Astrocyte (in vitro differentiated cells and primary cell): ENCODE data around the gene HSPB7. TPM values are rescaled to one million over a fixed set of nuclear protein-coding genes. Genes with fewer than 3 reads are reported as not detected.
"Not testable (repeated sequence)": the region's sequence is repeated elsewhere in the genome, so short reads cannot be mapped to it uniquely, and the experiment has no call there.

Experiments
- DNase-seq: peaks from one replicate; pipeline ENCODE4 v3.0.0-alpha.2; 2010; ENCODE audit warnings: low read depth
- FAIRE-seq: peaks from 2 replicates; lab custom pipeline; 2011; peaks lifted over from hg19 to GRCh38; lab: Jason Lieb, UNC
- H2AFZ ChIP-seq: 2 replicates; pipeline ENCODE4 v1.6.0; 2012; ENCODE audit warnings: low read depth, low read length, inconsistent platforms
- H3K27ac ChIP-seq: 2 replicates; pipeline ENCODE4 v1.5.1; 2011; ENCODE audit warnings: low read depth, low read length, inconsistent platforms
- H3K27me3 ChIP-seq: 2 replicates; pipeline ENCODE4 v1.6.0; 2011; ENCODE audit warnings: low read length, inconsistent platforms; ENCODE audit not compliant: insufficient read depth
- H3K36me3 ChIP-seq: 2 replicates; pipeline ENCODE4 v1.5.1; 2011; ENCODE audit warnings: low read length, inconsistent platforms; ENCODE audit not compliant: insufficient read depth
- H3K4me1 ChIP-seq: 2 replicates; pipeline ENCODE4 v1.5.1; 2011; ENCODE audit warnings: low read length, inconsistent platforms; ENCODE audit not compliant: insufficient read depth
- H3K4me2 ChIP-seq: 2 replicates; pipeline ENCODE4 v1.6.0; 2012; ENCODE audit warnings: low read length, inconsistent platforms
- H3K4me3 ChIP-seq: 2 replicates; pipeline ENCODE4 v1.5.1; 2011; ENCODE audit warnings: low read depth, mild to moderate bottlenecking, low read length, inconsistent platforms; ENCODE audit not compliant: insufficient read depth
- H3K79me2 ChIP-seq: 2 replicates; pipeline ENCODE4 v1.6.0; 2012; ENCODE audit warnings: mild to moderate bottlenecking, low read length, inconsistent platforms; ENCODE audit not compliant: insufficient read depth
- H3K9ac ChIP-seq: 2 replicates; pipeline ENCODE4 v1.6.0; 2012; ENCODE audit warnings: mild to moderate bottlenecking, low read length, inconsistent platforms
- H3K9me3 ChIP-seq: 2 replicates; pipeline ENCODE4 v1.5.1; 2012; ENCODE audit warnings: low read depth, mild to moderate bottlenecking, low read length, inconsistent platforms; ENCODE audit not compliant: insufficient read depth
- H4K20me1 ChIP-seq: 2 replicates; pipeline ENCODE4 v1.6.0; 2012; ENCODE audit warnings: low read length, inconsistent platforms; ENCODE audit not compliant: insufficient read depth
- H3K27ac Mint-ChIP-seq: one replicate; pipeline ENCODE4 v1.8.0; 2021; ENCODE audit warnings: mild to moderate bottlenecking, mixed read lengths; ENCODE audit not compliant: unreplicated experiment
- H3K27me3 Mint-ChIP-seq: one replicate; pipeline ENCODE4 v1.8.0; 2021; ENCODE audit warnings: low read depth, mixed read lengths; ENCODE audit not compliant: unreplicated experiment
- H3K36me3 Mint-ChIP-seq: one replicate; pipeline ENCODE4 v1.8.0; 2021; ENCODE audit warnings: low read depth, mixed read lengths; ENCODE audit not compliant: unreplicated experiment
- H3K4me1 Mint-ChIP-seq: one replicate; pipeline ENCODE4 v1.8.0; 2021; ENCODE audit warnings: low read depth, mixed read lengths; ENCODE audit not compliant: unreplicated experiment
- H3K4me3 Mint-ChIP-seq: one replicate; pipeline ENCODE4 v1.8.0; 2021; ENCODE audit warnings: mild to moderate bottlenecking, moderate library complexity, mixed read lengths; ENCODE audit not compliant: unreplicated experiment
- H3K9me3 Mint-ChIP-seq: one replicate; pipeline ENCODE4 v1.8.0; 2021; ENCODE audit warnings: mild to moderate bottlenecking, mixed read lengths; ENCODE audit not compliant: unreplicated experiment
- CTCF ChIP-seq: IDR thresholded peaks from 2 replicates; pipeline ENCODE4 v1.5.1; 2011; ENCODE audit warnings: low read depth, mild to moderate bottlenecking, inconsistent platforms, low read length, moderate library complexity; ENCODE audit not compliant: insufficient read depth
- EZH2 ChIP-seq: IDR thresholded peaks from 2 replicates; pipeline ENCODE4 v1.6.1; 2012; ENCODE audit warnings: mild to moderate bottlenecking, low read length, inconsistent platforms; ENCODE audit not compliant: insufficient read depth
- total RNA-seq: library from RNA; stranded (reverse); gene quantifications from 2 replicates; pipeline ENCODE4 v1.2.1, GENCODE V29; 2021

The HSPB7 gene
- total RNA-seq, 1 donor from 2014 or later, result 0.45 TPM

- no peaks in the 10 kb centered on the region for H3K9me3 ChIP-seq
- no peak overlapping the region for H3K27ac ChIP-seq
- H3K4me3 Mint-ChIP-seq, result no peak overlapping the region
- FAIRE-seq, result no peak
- no peaks in the 10 kb centered on the region for H3K36me3 ChIP-seq
- H3K9me3 Mint-ChIP-seq, result no peaks in the 10 kb centered on the region
- no peak overlapping the region for H3K9ac ChIP-seq
- peaks cover 21% of the 10 kb centered on the region for H3K4me1 ChIP-seq
- H3K4me1 Mint-ChIP-seq, result peaks cover 21% of the 10 kb centered on the region
- no peak overlapping the region for H3K4me3 ChIP-seq
- no peak overlapping the region for H2AFZ ChIP-seq
- no peak overlapping the region for H3K27ac Mint-ChIP-seq
- TF ChIP-seq EZH2 (no peak), CTCF (no peak)
- H3K27me3 ChIP-seq, result no peaks in the 10 kb centered on the region
- no peaks in the 10 kb centered on the region for H4K20me1 ChIP-seq
- DNase-seq, result no peak
- peaks cover 38% of the 10 kb centered on the region for H3K27me3 Mint-ChIP-seq
- no peaks in the 10 kb centered on the region for H3K36me3 Mint-ChIP-seq
- no peaks in the 10 kb centered on the region for H3K79me2 ChIP-seq
- no peak overlapping the region for H3K4me2 ChIP-seq
Measured at GRCh38 chr1:16023050-16023653, 5.3 kb upstream of the HSPB7 start.

GRCh38 chr1:16022393-16022792, 4.5 kb upstream of the HSPB7 start:
- no peaks in the 10 kb centered on the region for H3K36me3 ChIP-seq
- Mint-ChIP-seq H3K27me3 (peaks cover 33% of the 10 kb centered on the region), H3K27ac (no peak overlapping the region), H3K36me3 (no peaks in the 10 kb centered on the region), H3K4me1 (peaks cover 21% of the 10 kb centered on the region), H3K4me3 (no peak overlapping the region), H3K9me3 (no peaks in the 10 kb centered on the region)
- no peaks in the 10 kb centered on the region for H3K79me2 ChIP-seq
- no peak overlapping the region for H2AFZ ChIP-seq
- no peaks in the 10 kb centered on the region for H3K27me3 ChIP-seq
- no peak overlapping the region for H3K9ac ChIP-seq
- TF ChIP-seq CTCF, result no peak
- TF ChIP-seq EZH2, result no peak
- DNase-seq (no peak), FAIRE-seq (no peak)
- H4K20me1 ChIP-seq, result no peaks in the 10 kb centered on the region
- H3K9me3 ChIP-seq, result no peaks in the 10 kb centered on the region
- no peak overlapping the region for H3K4me3 ChIP-seq
- H3K4me2 ChIP-seq, result no peak overlapping the region
- H3K4me1 ChIP-seq, result peaks cover 26% of the 10 kb centered on the region
- no peak overlapping the region for H3K27ac ChIP-seq

GRCh38 chr1:16021681-16022080, 3.8 kb upstream of the HSPB7 start, which contains the start of gene CLCNKA:
Gene CLCNKA (plus strand): TSS chr1:16022036. CDS start chr1:16022620, 584 bp downstream.
- FAIRE-seq, result no peak

GRCh38 chr1:16020878-16021277, 3.0 kb upstream of the HSPB7 start:
- H3K4me3 Mint-ChIP-seq, DNase-seq, H4K20me1 ChIP-seq, H3K36me3 ChIP-seq, FAIRE-seq, H3K9me3 ChIP-seq, H3K4me2 ChIP-seq, H3K79me2 ChIP-seq, H3K4me3 ChIP-seq, H2AFZ ChIP-seq, H3K9me3 Mint-ChIP-seq, H3K27me3 ChIP-seq, H3K9ac ChIP-seq, H3K27ac ChIP-seq, H3K27ac Mint-ChIP-seq, H3K36me3 Mint-ChIP-seq: not testable (repeated sequence)
- H3K4me1 Mint-ChIP-seq, result peaks cover 21% of the 10 kb centered on the region
- peaks cover 33% of the 10 kb centered on the region for H3K27me3 Mint-ChIP-seq
- peaks cover 29% of the 10 kb centered on the region for H3K4me1 ChIP-seq

More at GRCh38 chr1:16021681-16022080, 3.8 kb upstream of the HSPB7 start, which contains the start of gene CLCNKA:
- no peak within 1 kb of the TSS for H3K9ac ChIP-seq
- H3K4me2 ChIP-seq, result no peak within 1 kb of the TSS
- no peak for DNase-seq
- no peaks in the 10 kb centered on the region for H3K79me2 ChIP-seq
- H3K9me3 ChIP-seq, result no peaks in the 10 kb centered on the region
- Mint-ChIP-seq H3K4me3 (no peak within 1 kb of the TSS), H3K27me3 (peaks cover 33% of the 10 kb centered on the region), H3K36me3 (no peaks in the 10 kb centered on the region), H3K4me1 (peaks cover 21% of the 10 kb centered on the region), H3K9me3 (no peaks in the 10 kb centered on the region), H3K27ac (peak within 1 kb of the TSS; percentile 12)
- no peak within 1 kb of the TSS for H2AFZ ChIP-seq
- TF ChIP-seq CTCF (no peak), EZH2 (no peak)
- no peak within 1 kb of the TSS for H3K4me3 ChIP-seq
- H3K4me1 ChIP-seq, result peaks cover 26% of the 10 kb centered on the region
- H3K27ac ChIP-seq, result no peak within 1 kb of the TSS
- H4K20me1 ChIP-seq, result no peaks in the 10 kb centered on the region
- H3K27me3 ChIP-seq, result no peaks in the 10 kb centered on the region
- H3K36me3 ChIP-seq, result no peaks in the 10 kb centered on the region
